EL (cell line): ENCODE measurements around the gene CHRD.

ENCODE experiments used
- DNase-seq: peaks from one replicate; pipeline ENCODE4 v3.0.0-alpha.2; 2016

The CHRD gene

DNA sequence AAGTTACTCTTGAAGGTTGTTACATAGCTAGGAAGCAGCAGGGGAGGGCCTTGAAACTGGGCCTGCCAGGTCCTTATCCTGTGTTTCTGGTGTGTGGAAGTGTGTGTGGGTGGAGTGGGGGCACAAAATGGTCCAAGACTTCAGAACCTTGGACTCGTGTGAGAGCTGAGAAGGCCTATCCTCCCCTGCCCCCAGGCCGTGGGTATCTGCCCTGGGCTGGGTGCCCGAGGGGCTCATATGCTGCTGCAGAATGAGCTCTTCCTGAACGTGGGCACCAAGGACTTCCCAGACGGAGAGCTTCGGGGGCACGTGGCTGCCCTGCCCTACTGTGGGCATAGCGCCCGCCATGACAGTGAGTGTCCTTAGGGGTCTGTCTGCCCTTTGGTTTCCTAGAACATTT lies 4.5 kb downstream of the CHRD start:
- no peak for DNase-seq

DNA sequence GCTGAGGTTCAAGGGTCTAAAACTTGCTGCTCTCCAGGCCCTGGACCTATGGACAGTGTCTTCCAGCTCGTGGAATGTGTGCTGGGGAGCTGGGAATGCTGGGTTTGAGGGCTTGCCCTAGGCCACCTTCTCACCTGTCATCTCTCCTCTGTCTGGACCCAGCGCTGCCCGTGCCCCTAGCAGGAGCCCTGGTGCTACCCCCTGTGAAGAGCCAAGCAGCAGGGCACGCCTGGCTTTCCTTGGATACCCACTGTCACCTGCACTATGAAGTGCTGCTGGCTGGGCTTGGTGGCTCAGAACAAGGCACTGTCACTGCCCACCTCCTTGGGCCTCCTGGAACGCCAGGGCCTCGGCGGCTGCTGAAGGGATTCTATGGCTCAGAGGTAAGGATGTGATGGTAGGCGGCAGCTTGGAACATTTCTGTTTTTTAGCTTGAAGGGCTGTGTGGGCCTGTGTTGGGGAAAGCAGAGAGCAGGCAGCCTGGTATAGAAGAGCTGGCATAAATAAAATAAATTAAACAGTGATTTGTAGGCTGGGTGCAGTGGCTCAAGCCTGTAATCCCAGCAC lies 5.1 kb downstream of the CHRD start:
- no peak for DNase-seq

DNA sequence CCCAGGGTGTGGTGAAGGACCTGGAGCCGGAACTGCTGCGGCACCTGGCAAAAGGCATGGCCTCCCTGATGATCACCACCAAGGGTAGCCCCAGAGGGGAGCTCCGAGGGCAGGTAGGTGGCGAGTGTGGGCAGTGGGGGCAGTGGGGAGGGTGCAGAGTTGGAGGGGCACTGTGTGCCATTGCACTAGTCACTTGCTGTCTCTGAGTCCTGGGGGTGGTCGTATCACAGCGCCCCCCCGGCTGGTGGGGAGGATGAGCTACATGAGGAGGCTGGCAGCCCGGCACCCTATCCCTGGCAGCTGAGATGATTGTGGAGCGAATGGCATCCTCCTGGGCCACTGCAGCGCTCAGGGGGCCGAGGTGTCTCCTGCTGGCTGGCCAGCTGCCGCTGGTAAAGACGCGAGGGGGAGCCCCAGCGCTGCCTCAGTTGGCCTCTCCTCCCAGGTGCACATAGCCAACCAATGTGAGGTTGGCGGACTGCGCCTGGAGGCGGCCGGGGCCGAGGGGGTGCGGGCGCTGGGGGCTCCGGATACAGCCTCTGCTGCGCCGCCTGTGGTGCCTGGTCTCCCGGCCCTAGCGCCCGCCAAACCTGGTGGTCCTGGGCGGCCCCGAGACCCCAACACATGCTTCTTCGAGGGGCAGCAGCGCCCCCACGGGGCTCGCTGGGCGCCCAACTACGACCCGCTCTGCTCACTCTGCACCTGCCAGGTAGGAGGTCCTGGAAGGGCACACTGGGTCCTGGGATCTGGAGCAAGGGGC lies 6.4 kb downstream of the CHRD start:
- no peak for DNase-seq

DNA sequence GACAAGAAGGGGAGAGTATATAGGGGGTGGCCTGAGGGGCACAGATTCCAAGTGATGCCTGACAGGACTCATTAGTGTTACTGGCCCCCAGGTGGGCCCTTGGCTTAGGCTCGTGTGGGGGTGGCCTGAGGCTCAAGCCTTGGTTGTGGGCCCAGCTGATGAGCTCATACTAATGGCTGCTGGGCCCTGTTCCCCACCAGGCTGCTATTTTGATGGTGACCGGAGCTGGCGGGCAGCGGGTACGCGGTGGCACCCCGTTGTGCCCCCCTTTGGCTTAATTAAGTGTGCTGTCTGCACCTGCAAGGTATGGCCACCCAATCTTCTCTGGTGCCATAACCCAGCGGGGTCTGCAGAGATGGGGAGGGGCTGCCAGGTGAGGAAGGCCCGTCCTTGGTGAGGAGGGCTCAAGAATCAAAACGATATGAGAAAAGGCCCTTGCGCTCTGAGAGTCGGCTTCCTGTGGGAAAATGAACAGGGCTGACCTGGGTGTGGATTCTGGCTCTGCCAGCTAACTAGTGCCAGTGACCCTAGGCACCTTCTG lies 7.4 kb downstream of the CHRD start:
- DNase-seq: no peak

DNA sequence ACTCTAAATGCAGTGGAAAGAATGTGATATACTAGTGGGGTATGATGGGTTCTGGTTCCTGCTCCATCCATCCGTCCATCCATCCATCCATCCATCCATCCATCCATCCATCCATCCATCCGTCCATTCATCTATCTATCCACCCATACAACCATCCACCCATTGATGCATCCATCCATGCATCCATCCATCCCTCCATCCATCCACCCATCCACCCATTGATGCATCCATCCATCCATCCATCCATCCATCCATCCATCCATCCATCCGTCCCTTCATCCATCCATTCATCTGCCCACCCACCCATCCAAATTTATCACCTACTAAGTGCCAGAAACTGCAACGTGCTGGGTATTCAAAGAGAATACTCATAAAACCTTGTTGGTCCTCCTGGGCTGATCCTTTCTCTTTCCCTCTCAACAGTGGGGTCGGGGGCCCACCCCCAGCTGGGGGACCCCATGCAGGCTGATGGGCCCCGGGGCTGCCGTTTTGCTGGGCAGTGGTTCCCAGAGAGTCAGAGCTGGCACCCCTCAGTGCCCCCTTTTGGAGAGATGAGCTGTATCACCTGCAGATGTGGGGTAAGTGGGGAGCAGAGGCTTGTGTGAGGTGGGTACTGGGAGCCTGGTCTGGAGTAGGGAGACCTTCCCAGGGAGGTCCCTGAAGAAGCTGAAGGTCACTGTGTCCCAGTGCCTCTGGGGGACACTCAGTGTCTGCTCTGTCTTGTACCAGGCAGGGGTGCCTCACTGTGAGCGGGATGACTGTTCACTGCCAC lies 8.5 kb downstream of the CHRD start:
- no peak for DNase-seq

DNA sequence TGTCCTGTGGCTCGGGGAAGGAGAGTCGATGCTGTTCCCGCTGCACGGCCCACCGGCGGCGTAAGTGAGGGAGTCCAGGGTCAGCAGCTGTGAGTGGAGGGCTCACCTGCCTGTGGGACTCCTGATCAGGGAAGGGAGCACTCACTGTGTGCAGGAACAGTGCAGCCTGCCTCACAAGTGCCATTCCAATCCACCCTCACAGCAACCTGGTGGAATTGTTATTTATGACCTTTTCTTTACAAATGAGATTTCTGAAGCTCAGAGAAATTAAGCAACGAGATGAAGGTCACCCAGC lies 9.0 kb downstream of the CHRD start:
- no peak for DNase-seq

DNA sequence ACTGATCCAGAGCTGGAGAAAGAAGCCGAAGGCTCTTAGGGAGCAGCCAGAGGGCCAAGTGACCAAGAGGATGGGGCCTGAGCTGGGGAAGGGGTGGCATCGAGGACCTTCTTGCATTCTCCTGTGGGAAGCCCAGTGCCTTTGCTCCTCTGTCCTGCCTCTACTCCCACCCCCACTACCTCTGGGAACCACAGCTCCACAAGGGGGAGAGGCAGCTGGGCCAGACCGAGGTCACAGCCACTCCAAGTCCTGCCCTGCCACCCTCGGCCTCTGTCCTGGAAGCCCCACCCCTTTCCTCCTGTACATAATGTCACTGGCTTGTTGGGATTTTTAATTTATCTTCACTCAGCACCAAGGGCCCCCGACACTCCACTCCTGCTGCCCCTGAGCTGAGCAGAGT lies 9.5 kb downstream of the CHRD start:
- DNase-seq: no peak

DNA sequence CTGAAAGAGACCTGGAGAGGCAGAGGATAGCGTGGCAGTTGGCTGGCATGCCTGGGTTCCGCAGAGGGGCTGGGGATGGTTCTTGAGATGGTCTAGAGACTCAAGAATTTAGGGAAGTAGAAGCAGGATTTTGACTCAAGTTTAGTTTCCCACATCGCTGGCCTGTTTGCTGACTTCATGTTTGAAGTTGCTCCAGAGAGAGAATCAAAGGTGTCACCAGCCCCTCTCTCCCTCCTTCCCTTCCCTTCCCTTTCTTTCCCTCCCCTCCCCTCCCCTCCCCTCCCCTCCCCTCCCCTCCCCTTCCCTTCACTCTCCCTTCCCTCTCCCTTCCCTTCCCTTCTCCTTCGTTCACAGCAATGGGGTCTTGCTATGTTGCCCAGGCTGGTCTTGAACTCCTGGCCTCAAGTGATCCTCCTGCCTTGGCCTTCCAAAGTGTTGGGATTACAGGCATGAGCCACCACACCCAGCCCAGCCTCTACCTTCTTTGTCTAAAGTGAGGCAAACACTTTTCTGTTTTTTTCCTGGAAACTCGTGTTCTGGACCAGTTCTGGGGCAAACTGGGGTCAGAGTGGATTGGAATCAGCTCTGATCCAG lies 10.2 kb downstream of the CHRD start:
- no peak for DNase-seq

DNA sequence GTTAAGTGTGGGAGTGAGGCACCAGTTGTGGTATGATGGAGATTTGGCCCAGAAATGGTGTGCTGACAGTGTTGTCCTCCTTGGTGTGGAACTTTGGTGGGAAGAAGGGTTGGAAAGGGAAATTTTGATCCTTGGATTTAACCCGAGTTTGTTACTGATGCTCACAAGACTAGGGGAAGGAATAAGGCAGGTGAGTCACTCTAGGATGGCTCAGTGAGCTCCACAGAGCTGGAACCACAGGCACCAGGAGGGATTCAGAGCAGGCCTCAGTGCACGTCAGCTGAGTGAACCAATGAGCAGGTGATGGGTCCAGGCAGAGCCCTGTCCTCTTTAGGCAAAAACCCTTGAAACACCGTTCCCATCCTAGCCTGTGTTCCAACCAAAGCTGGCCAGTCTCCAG lies 11.4 kb downstream of the CHRD start:
- no peak for DNase-seq

DNA sequence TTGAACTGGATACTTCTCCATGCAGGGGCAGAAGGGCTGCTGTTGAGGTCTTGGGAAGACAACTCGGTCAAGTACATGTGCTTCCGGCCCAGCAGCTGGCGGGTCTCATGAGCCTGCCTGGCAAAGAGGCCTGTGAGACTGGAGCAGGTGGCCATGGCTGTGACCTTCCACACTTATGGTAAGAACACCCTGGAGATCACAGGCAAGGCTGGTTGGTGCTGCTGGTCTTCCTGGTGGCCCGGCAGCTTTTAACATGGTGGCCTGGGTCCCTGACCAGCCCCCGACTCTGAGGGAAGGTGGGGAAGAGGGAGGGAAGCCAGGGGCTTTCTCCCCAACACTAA lies 15.4 kb downstream of the CHRD start:
- no peak for DNase-seq

DNA sequence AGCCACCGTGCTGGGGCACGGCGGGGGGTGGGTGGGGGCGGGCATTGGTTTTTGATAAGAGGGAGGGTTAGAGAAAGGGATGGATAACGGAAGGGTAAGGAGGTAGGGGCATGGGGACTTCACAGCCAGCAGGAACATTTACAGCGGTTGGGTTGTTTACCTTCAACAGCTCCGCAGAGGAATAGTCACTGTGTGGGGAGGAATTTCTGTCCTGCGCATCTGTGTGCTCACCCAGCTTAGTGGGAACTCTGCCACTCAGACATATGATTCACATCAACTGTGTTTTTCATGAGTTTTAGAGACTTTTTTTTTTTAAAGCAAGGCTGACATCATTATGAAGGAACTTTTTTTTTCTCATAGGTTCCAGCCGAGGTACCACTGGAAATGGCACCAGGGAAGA lies 19.6 kb downstream of the CHRD start:
- peak; percentile 87 for DNase-seq

DNA sequence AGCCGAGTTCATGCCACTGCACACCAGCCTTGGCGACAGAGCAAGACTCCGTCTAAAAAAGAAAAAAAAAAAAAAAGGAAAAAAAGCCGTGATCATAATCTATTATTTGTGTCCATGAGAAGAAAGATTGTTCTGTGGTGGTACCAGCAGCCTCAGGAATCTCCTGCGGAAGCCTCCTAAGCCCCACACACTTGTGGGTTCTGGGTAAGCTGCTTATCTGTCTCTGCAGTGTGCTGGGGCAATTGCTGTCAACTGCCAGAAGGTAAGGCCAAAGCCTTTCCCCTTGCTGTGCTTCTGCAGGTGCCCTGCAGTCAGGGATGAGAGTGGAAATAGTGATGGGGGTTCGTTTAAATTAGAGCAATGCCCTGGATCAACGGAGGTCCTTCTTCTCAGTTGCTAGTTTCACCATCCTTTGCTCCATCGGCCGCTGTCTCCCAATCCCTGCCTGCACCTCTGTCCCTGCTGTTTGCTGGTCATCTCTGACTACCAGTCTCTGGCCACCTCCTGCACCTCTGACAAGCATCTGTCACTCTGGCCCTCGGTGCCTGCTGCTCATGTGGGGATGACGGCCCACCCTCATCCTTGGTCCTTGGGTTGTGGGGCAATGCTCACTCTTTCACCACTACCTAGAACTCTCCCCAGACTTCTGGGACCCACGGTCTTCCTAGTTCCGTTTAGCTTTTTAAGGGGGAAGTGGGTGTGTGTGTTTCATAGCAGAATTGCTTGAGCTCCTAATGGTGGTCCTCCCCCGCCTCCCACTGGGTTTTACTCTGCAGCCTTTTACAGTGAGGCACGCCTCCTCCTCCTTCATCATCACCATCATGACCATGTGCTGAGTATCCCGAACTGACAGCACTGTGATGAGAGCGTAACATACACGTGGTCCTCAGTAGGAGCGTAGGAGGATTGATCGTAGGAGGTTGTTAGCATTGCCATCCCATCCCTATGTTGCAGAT lies 25.5 kb downstream of the CHRD start:
- DNase-seq: no peak

DNA sequence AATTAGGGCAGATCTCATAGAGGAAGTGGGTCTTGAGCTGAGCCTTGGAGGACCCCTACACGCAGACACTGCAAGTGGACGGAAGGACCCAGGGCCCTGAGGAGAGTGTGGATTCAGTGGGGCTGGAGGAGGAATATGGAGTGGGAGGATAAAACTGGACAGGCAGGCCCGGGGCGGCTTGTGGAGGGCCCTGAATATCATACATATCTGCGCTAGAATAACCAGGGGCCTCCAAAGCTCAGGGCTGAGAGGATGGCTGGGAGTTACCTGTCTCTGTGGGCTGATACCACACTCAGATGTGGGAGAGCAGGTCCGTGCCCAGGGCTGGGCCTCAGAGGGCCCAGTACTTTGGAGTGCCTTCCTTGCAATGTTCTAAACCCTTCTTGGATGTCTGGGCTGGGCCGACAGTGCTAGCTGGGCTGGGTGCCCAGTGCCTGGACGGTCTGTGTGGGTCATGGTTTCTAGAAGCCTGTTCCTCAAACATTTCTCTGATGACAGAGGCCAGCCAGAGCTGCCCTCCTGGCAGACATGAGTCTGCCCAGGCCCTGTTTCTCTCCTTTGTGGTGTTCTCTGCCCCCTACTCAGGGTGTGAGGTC lies 29.6 kb downstream of the CHRD start:
- no peak for DNase-seq

DNA sequence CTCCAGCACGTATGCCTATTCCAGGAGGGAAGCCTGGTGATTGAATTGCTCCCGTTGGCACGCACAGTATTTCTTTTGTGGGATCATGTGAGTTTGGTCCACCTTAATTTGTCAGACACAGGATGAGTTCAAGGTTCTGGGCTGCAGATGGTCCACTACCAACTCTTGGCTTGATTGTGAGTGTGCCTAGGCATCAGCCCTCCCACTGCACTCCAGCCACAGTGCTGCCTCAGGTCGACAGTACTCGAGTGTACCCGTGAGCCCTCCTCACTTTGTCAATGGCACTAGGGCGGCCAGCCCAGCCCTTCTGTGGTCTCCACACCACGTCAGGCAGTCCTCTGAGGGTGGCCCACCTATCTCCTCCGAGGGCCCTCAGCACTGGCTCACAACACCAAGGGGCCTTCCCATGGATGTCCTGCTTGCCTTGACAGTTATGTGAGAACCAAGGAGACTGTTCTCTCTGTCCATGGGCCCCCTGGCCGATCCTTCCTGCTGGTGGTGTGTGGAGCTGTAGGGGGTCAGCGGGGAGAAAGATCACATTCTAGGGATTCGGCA lies 30.2 kb downstream of the CHRD start:
- no peak for DNase-seq

DNA sequence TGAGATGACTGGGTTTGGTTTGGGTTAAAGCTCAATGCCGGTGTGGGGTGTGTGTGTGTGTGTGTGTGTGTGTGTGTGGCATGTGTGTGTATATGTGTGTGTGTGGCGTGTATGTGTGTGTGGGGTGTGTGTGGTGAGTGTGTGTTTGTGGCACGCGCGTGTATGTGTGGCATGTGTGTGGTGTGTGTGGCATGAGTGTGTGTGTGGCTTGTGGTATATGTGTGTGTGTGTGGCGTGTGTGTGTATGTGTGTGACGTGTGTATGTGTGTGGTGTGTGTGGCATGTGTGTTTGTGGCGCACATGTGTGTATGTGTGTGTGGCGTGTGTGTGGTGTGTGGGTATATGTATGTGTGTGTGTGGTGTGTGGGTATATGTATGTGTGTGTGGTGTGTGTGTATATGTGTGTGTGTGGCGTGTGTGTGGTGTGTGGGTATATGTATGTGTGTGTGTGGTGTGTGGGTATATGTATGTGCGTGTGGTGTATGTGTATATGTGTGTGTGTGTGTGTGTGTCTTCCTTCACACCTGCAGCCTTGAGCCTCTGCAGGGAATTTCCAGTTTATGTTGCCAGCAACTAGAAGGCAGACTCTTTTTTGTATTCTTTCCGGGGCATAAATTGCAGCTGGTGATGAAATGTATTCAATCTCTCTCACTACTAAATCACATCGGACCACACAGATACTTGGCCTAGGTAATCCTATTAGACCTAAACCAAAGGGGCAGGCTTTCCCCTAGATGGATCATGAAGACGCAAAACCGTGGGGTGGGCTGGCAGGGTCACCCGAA lies 34.8 kb downstream of the CHRD start:
- no peak for DNase-seq

DNA sequence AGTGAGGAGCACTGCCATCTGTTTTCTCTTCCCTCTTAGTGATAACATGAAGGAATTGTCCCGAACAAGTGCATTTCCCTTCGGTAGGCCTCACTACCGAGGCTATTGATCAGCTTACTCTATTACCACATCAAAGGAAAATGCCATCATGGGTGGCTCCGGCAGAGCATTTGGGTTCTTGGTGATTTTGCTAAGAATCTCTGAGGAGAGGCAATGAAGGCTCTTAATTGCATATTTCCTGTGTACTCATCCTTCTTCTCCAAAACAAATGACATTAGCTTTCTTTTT lies 35.3 kb downstream of the CHRD start:
- DNase-seq: no peak

DNA sequence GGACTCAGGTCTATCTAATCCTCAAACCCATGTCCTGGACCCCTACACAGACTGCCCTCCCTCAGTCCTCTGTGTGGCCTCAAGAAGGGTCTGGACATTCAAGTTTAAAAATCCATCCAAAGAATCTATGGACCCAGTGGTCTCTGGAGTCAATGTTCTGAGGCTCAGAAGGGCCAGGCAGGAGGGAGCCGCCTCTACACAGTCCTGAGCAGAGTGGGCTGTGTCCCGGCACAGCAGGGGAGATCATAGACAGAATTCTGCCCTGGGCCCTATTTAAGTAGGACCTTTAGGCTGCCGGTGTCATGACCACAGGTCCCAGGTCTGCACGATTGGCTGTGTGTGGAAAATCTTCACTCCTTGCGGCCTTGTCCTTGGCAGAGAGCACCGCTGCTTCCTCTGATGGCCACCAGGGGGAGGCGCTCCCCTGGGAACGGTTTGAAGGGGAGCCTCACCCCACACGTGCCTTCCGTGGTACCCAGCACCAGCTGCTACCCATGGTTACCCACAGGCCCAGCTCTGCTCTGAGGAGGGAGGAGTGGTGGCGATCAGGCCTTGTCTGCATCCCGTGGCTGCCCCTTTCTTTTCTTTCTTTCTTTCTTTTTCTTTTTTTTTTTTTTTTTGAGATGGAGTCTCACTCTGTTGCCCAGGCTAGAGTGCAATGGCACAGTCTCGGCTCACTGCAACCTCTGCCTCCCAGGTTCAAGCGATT lies 37.9 kb downstream of the CHRD start:
- DNase-seq: peak; percentile 66

DNA sequence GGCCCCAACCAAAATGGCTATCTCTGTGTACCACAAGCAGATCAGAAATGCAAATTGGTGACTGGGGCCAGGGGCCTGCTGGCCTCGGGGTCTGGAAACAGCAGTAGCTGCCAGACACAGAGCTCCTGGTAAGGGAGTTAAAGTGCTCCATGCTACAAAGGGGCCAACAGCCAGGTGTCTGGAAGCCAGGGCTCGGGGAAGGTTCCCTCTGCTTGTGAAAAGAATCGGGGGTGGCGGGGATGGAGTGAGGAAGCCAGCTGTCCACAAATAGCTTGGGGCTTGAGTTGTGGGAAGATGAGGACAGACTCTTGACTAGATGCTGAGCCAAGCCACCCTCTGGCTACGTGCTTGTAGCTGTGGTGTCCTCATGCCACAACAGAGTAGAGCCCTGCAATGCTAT lies 39.3 kb downstream of the CHRD start:
- no peak for DNase-seq

DNA sequence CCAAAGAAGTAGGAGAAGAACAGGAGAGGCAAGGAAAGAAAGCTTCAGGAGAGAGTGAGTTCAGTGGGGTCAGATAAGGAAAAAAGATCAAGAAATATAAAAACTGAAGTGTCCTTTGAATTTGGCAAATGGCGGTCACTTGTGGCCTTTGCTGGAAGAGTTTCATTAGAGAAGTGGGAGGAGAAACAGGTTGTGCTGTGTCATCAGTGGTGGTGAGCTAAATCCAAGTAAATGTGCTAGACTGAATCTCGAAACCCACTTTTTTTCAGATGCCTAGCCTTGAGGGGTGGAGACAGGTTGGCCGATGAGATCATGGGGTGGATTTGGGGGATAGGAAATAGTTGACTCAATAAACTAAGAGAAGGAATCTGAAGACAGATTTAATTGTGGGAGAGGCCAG lies 43.7 kb downstream of the CHRD start:
- DNase-seq: no peak

DNA sequence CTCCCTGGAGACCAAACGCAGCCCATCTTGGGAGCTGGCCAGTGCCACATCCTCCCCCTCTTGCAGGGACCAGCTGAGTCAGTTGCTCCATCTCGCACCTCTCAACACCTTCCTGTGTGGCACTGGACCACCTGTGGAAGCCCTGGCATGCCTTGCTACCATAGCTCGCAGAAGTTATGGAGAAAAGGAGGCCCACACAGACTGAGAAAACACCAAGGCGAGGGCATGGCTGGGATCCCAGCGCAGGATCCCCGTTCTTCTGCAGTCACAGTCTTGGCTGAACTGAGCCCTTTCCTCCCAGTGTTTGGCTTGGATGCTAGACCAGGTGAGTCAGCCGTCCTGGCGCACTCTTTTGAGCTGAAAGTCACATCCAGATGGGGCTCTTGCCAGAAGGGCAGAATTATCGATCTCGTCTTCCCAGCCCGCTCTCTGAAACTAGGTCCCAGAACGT lies 46.9 kb downstream of the CHRD start:
- no peak for DNase-seq
